PC-9 (cell line): ENCODE measurements around the gene CYP3A4. TPM values are rescaled to one million over a fixed set of nuclear protein-coding genes. Genes with fewer than 3 reads are reported as not detected.
A peak's percentile ranks its signal among the peaks of the same experiment; 100 is the strongest.
"Not testable (repeated sequence)": the region's sequence is repeated elsewhere in the genome, so short reads cannot be mapped to it uniquely, and the experiment has no call there.

ENCODE experiments used
- BruUV-seq: library from RNA; stranded (reverse); fragments of 400-500 nt; replicated peaks from 2 replicates; lab custom pipeline; 2021; lab: Mats Ljungman, UMichigan
- CTCF ChIA-PET: fragments of 300-600 bp; sonication (Branson Sonifier 250); formaldehyde crosslinking; loops from one replicate; lab custom pipeline; 2022; ENCODE audit warnings: antibody characterized with exemption; lab: Charles Lee
- POLR2A ChIA-PET: fragments of 300-600 bp; sonication (Branson Sonifier 250); formaldehyde crosslinking; loops from one replicate; lab custom pipeline; 2022; ENCODE audit warnings: antibody characterized with exemption; ENCODE audit not compliant: unreplicated experiment; lab: Charles Lee
- DNase-seq, 2 experiments: peaks; one replicate each; pipeline versions ENCODE4 v3.0.0 to v3.0.0-alpha.2; 2015 to 2022; ENCODE audit warnings: mixed read lengths in 1 of 2
- H2AFZ ChIP-seq: fragments of 200-600 bp; sonication (generic); 2 replicates; pipeline ENCODE4 v1.8.1; 2017; ENCODE audit warnings: antibody characterized with exemption
- H3F3A ChIP-seq: fragments of 200-600 bp; sonication (generic); 2 replicates; pipeline ENCODE4 v1.8.1; 2017; ENCODE audit warnings: antibody characterized with exemption, mild to moderate bottlenecking, low read depth; ENCODE audit not compliant: insufficient read depth
- H3K27ac ChIP-seq: fragments of 200-600 bp; sonication (generic); 2 replicates; pipeline ENCODE4 v1.6.1; 2016; ENCODE audit warnings: mixed run types
- H3K27me3 ChIP-seq: fragments of 200-600 bp; sonication (generic); 2 replicates; pipeline ENCODE4 v1.6.1; 2016; ENCODE audit warnings: low read depth, mixed run types; ENCODE audit not compliant: insufficient read depth
- H3K36me3 ChIP-seq: fragments of 200-600 bp; sonication (generic); 2 replicates; pipeline ENCODE4 v1.6.1; 2016; ENCODE audit warnings: low read depth, mixed run types
- H3K4me1 ChIP-seq: fragments of 200-600 bp; sonication (generic); replicated peaks from 2 replicates; pipeline ENCODE4 v1.6.1; 2016; ENCODE audit warnings: mixed run types; ENCODE audit not compliant: insufficient read depth
- H3K4me2 ChIP-seq: fragments of 200-600 bp; sonication (generic); 2 replicates; pipeline ENCODE4 v1.6.1; 2017; ENCODE audit warnings: mixed run types
- H3K4me3 ChIP-seq: fragments of 200-600 bp; sonication (generic); 2 replicates; pipeline ENCODE4 v1.6.1; 2016; ENCODE audit warnings: mixed run types
- H3K79me2 ChIP-seq: fragments of 200-600 bp; sonication (generic); 2 replicates; pipeline ENCODE4 v1.6.1; 2017; ENCODE audit warnings: low read depth, mixed run types
- H3K9me2 ChIP-seq: fragments of 200-600 bp; sonication (generic); 2 replicates; pipeline ENCODE4 v1.8.1; 2017; ENCODE audit warnings: mild to moderate bottlenecking; ENCODE audit not compliant: insufficient read depth
- H3K9me3 ChIP-seq: fragments of 200-600 bp; sonication (generic); 2 replicates; pipeline ENCODE4 v1.8.1; 2016; ENCODE audit warnings: low read depth; ENCODE audit not compliant: insufficient read depth
- H4K20me1 ChIP-seq: fragments of 200-600 bp; sonication (generic); 2 replicates; pipeline ENCODE4 v1.8.1; 2017; ENCODE audit not compliant: insufficient read depth
- EZH2 ChIP-seq: fragments of 200-600 bp; sonication (generic); IDR thresholded peaks from 2 replicates; pipeline ENCODE4 v1.8.0; 2017; ENCODE audit warnings: antibody characterized with exemption, low read depth
- intact Hi-C: fragments of 100-400 bp; cut with micrococcal nuclease; formaldehyde crosslinking; loops from one replicate; pipeline ENCODE4 v1.10.0; 2022; ENCODE audit not compliant: unreplicated experiment
- total RNA-seq: library from RNA; stranded (reverse); gene quantifications from 2 replicates; pipeline ENCODE4 v1.2.3, GENCODE V29; 2021
- TF ChIP-seq, protein P1 (sequence below): fragments of 200-600 bp; sonication (generic); conservative IDR thresholded peaks from 2 replicates; pipeline ENCODE4 v1.6.1; 2017; ENCODE audit warnings: mixed run types, antibody characterized with exemption, mild to moderate bottlenecking, moderate library complexity

CYP3A4 gene
- total RNA-seq, 1 experiment from 2014 or later, result not detected

DNA sequence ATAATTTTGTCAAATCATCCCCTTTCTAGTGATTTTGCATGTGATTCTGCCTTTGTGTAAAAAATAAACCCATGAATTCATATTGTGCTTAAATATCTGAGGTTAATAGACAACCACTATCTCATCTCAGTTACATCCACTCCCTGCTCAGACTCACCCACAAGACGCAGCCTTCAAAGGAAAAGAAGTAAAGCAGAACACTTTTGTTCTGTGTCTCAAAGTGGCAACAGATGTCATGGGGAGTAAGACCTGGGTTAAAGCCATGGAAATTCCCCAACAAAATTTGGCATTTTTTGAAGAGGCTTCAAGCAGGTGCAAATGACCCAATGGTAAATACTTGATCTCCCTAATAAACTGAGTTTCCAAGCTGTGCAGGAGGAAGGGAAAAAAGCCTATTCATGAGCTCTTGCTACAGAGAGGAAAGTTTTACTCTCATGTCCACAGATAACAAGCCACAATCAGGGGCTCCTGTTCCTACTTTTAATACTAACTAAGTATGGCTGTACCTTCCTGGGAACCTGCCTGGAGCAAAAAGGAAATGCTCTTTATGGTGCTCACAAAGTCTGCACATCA, 53.7 kb downstream of the CYP3A4 start:
- BruUV-seq, result no TSS peak
- Histone ChIP-seq H3K27ac (peak overlapping the region; percentile 75), H3K9me2 (no peaks in the 10 kb centered on the region), H3K79me2 (no peaks in the 10 kb centered on the region), H3K4me3 (no peak overlapping the region), H3K36me3 (no peaks in the 10 kb centered on the region), H3K27me3 (no peaks in the 10 kb centered on the region), H3F3A (peaks cover 27% of the 10 kb centered on the region), H2AFZ (no peak overlapping the region), H3K4me1 (peaks cover 42% of the 10 kb centered on the region), H3K9me3 (no peaks in the 10 kb centered on the region), H4K20me1 (no peaks in the 10 kb centered on the region), H3K4me2 (peak overlapping the region; percentile 82)
- no peak for DNase-seq
- TF ChIP-seq, protein P1, sequence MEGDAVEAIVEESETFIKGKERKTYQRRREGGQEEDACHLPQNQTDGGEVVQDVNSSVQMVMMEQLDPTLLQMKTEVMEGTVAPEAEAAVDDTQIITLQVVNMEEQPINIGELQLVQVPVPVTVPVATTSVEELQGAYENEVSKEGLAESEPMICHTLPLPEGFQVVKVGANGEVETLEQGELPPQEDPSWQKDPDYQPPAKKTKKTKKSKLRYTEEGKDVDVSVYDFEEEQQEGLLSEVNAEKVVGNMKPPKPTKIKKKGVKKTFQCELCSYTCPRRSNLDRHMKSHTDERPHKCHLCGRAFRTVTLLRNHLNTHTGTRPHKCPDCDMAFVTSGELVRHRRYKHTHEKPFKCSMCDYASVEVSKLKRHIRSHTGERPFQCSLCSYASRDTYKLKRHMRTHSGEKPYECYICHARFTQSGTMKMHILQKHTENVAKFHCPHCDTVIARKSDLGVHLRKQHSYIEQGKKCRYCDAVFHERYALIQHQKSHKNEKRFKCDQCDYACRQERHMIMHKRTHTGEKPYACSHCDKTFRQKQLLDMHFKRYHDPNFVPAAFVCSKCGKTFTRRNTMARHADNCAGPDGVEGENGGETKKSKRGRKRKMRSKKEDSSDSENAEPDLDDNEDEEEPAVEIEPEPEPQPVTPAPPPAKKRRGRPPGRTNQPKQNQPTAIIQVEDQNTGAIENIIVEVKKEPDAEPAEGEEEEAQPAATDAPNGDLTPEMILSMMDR, result no peak
- TF ChIP-seq EZH2, result no peak
- POLR2A ChIA-PET, result interaction anchor here (0.7 kb wide), 1 partner anchor 1274 kb away, joined by 3 read pairs; no protein-coding TSS in a partner anchor
- CTCF ChIA-PET, result interaction anchor here (0.5 kb wide), 1 partner anchor 810 kb away, joined by 3 read pairs; no protein-coding TSS in a partner anchor
- intact Hi-C loops, result no loop called here

GRCh38 chr7:99729486-99730237, 54.3 kb downstream of the CYP3A4 start:
- no peaks in the 10 kb centered on the region for H4K20me1 ChIP-seq
- H2AFZ ChIP-seq, result no peak overlapping the region
- peak overlapping the region; percentile 82 for H3K4me2 ChIP-seq
- peaks cover 27% of the 10 kb centered on the region for H3F3A ChIP-seq
- intact Hi-C loops, result no loop called here
- CTCF ChIA-PET, result no interaction called here
- peaks cover 42% of the 10 kb centered on the region for H3K4me1 ChIP-seq
- TF ChIP-seq, protein P1, result no peak
- TF ChIP-seq EZH2, result no peak
- no peaks in the 10 kb centered on the region for H3K9me3 ChIP-seq
- no peaks in the 10 kb centered on the region for H3K27me3 ChIP-seq
- H3K27ac ChIP-seq, result peak overlapping the region; percentile 75
- peak; percentile 69 to 96 for DNase-seq
- POLR2A ChIA-PET, result interaction anchor here (0.6 to 0.7 kb wide), 3 partner anchors 109 to 1273 kb away, joined by 3 to 4 read pairs (median 3); partner anchors contain the start of gene TRIM4
- H3K79me2 ChIP-seq, result no peaks in the 10 kb centered on the region
- H3K4me3 ChIP-seq, result 0 out of 2 replicates have a peak overlapping the region, but pooled peaks have one; percentile 40
- no TSS peak for BruUV-seq
- no peaks in the 10 kb centered on the region for H3K36me3 ChIP-seq
- no peaks in the 10 kb centered on the region for H3K9me2 ChIP-seq

GRCh38 chr7:99728615-99729014, 55.4 kb downstream of the CYP3A4 start:
- Histone ChIP-seq H3K79me2 (no peaks in the 10 kb centered on the region), H3K9me2 (no peaks in the 10 kb centered on the region), H3K9me3 (no peaks in the 10 kb centered on the region), H2AFZ (no peak overlapping the region), H3K36me3 (no peaks in the 10 kb centered on the region), H4K20me1 (no peaks in the 10 kb centered on the region), H3F3A (peaks cover 27% of the 10 kb centered on the region), H3K4me1 (peaks cover 42% of the 10 kb centered on the region), H3K4me3 (peak overlapping the region; percentile 13; the same call in 1 of the 2 replicates), H3K4me2 (peak overlapping the region; percentile 82), H3K27me3 (no peaks in the 10 kb centered on the region), H3K27ac (peak overlapping the region; percentile 62)
- CTCF ChIA-PET, result no interaction called here
- POLR2A ChIA-PET, result no interaction called here
- BruUV-seq, result no TSS peak
- peak; percentile 33 to 81 for DNase-seq
- intact Hi-C loops, result no loop called here
- no peak for TF ChIP-seq EZH2
- TF ChIP-seq, protein P1, result no peak

GRCh38 chr7:99723201-99723600, 60.8 kb downstream of the CYP3A4 start:
- H4K20me1 ChIP-seq, H3K9me3 ChIP-seq, CTCF ChIA-PET, BruUV-seq, POLR2A ChIA-PET, H3K4me3 ChIP-seq, H3K27ac ChIP-seq, H3K27me3 ChIP-seq, H3K9me2 ChIP-seq, DNase-seq, H3F3A ChIP-seq, intact Hi-C loops, H2AFZ ChIP-seq, H3K4me2 ChIP-seq, H3K4me1 ChIP-seq, H3K36me3 ChIP-seq, H3K79me2 ChIP-seq: not testable (repeated sequence)
